Upper lobe of left lung (tissue), 6 donors: ENCODE results near the gene ZDHHC8. TPM values are rescaled to one million over a fixed set of nuclear protein-coding genes. Genes with fewer than 3 reads are reported as not detected.
A peak's percentile ranks its signal among the peaks of the same experiment; 100 is the strongest.

ENCODE experiments used
- ATAC-seq, 2 donors: fragments of 200-7000 bp; cut with Tn5 transposase; one replicate each; pipeline ENCODE4 v1.9.1; 2022; ENCODE audit warnings: mild to moderate bottlenecking in 2 of 2, moderate library complexity in 2 of 2; ENCODE audit not compliant: low FRiP score in 2 of 2
- DNase-seq, 2 donors: peaks; one replicate each; pipeline ENCODE4 v3.0.0-alpha.2; 2019 to 2020
- H3K27ac ChIP-seq, 4 donors: fragments of 200-600 bp; sonication (generic); one replicate each; pipeline ENCODE4 v1.5.1; 2016 to 2019
- H3K27me3 ChIP-seq, 4 donors: fragments of 200-600 bp; sonication (generic); one replicate each; pipeline ENCODE4 v1.5.1; 2017 to 2019
- H3K36me3 ChIP-seq, 4 donors: fragments of 200-600 bp; sonication (generic); one replicate each; pipeline ENCODE4 v1.5.1; 2016 to 2019
- H3K4me1 ChIP-seq, 4 donors: fragments of 200-600 bp; sonication (generic); one replicate each; pipeline ENCODE4 v1.5.1; 2018 to 2019
- H3K4me3 ChIP-seq, 4 donors: fragments of 200-600 bp; sonication (generic); one replicate each; pipeline ENCODE4 v1.5.1; 2017 to 2019; ENCODE audit warnings: mild to moderate bottlenecking in 2 of 4, moderate library complexity in 1 of 4
- H3K9me3 ChIP-seq, 4 donors: fragments of 200-600 bp; sonication (generic); one replicate each; pipeline ENCODE4 v1.5.1; 2018 to 2019
- EP300 ChIP-seq, 4 donors: sonication (generic); formaldehyde crosslinking; IDR thresholded peaks; one replicate each; pipeline ENCODE4 v1.5.1; 2017; ENCODE audit warnings: antibody characterized with exemption in 4 of 4, control low read depth in 2 of 4
- POLR2A ChIP-seq, 4 donors: fragments of 450-650 bp; IDR thresholded peaks; one replicate each; pipeline ENCODE4 v1.5.1; 2016 to 2017; ENCODE audit warnings: antibody characterized with exemption in 4 of 4, mild to moderate bottlenecking in 2 of 4
- POLR2AphosphoS5 ChIP-seq, 2 donors: sonication (generic); formaldehyde crosslinking; IDR thresholded peaks; one replicate each; pipeline ENCODE4 v1.5.1; 2017; ENCODE audit warnings: antibody characterized with exemption in 2 of 2
- WGBS, 2 donors: methylation state at CpG; one replicate each; pipeline ENCODE4 v1.1.5; 2017 to 2018; 5-methylcytosine and 5-hydroxymethylcytosine counted together
- total RNA-seq, 6 donors: library from RNA; depleted of rRNA in 4 of 6; stranded (reverse); fragments of >200 nt in 4 of 6; gene quantifications; one replicate each; pipeline versions ENCODE4 v1.1.0 to v1.2.1, GENCODE V29; 2016 to 2021
- TF ChIP-seq, protein P1 (sequence below), 6 experiments: fragments of 450-650 bp in 4 of 6; fragments of 200-600 bp in 2 of 6; sonication (generic) in 2 of 6; IDR thresholded peaks; one replicate each; pipeline ENCODE4 v1.5.1; 2016 to 2019; ENCODE audit warnings: antibody characterized with exemption in 6 of 6
- donor health status: DM: no; HTN: no; CAD: no; lungs with moderate emphysema.
- donor health status: DM: no; HTN: yes; CAD: no; lungs with severe emphysema.

ZDHHC8 gene
- total RNA-seq, 6 donors from 2014 or later, result 19.5 to 87.1 (median 63.9) TPM

GRCh38 chr22:20176421-20177085 lies 44.9 kb downstream of the ZDHHC8 start:
- WGBS, 2 donors, result 74 to 77% methylated on average over 16 to 17 of the region's 17 CpGs
- peak in 1 of 2 donors; percentile 50 for DNase-seq
- no peaks in the 10 kb centered on the region for H3K36me3 ChIP-seq
- no peak for TF ChIP-seq EP300 (IDR thresholded peaks at IDR 0.05)
- TF ChIP-seq POLR2AphosphoS5 (IDR thresholded peaks at IDR 0.05), result no peak
- TF ChIP-seq, protein P1, sequence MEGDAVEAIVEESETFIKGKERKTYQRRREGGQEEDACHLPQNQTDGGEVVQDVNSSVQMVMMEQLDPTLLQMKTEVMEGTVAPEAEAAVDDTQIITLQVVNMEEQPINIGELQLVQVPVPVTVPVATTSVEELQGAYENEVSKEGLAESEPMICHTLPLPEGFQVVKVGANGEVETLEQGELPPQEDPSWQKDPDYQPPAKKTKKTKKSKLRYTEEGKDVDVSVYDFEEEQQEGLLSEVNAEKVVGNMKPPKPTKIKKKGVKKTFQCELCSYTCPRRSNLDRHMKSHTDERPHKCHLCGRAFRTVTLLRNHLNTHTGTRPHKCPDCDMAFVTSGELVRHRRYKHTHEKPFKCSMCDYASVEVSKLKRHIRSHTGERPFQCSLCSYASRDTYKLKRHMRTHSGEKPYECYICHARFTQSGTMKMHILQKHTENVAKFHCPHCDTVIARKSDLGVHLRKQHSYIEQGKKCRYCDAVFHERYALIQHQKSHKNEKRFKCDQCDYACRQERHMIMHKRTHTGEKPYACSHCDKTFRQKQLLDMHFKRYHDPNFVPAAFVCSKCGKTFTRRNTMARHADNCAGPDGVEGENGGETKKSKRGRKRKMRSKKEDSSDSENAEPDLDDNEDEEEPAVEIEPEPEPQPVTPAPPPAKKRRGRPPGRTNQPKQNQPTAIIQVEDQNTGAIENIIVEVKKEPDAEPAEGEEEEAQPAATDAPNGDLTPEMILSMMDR (IDR thresholded peaks at IDR 0.05), result no peak
- H3K9me3 ChIP-seq, result no peaks in the 10 kb centered on the region
- no peak for ATAC-seq
- H3K4me1 ChIP-seq, result no peaks in the 10 kb centered on the region
- no peaks in the 10 kb centered on the region for H3K27me3 ChIP-seq
- no peak overlapping the region for H3K27ac ChIP-seq
- H3K4me3 ChIP-seq, result no peak overlapping the region

DNA sequence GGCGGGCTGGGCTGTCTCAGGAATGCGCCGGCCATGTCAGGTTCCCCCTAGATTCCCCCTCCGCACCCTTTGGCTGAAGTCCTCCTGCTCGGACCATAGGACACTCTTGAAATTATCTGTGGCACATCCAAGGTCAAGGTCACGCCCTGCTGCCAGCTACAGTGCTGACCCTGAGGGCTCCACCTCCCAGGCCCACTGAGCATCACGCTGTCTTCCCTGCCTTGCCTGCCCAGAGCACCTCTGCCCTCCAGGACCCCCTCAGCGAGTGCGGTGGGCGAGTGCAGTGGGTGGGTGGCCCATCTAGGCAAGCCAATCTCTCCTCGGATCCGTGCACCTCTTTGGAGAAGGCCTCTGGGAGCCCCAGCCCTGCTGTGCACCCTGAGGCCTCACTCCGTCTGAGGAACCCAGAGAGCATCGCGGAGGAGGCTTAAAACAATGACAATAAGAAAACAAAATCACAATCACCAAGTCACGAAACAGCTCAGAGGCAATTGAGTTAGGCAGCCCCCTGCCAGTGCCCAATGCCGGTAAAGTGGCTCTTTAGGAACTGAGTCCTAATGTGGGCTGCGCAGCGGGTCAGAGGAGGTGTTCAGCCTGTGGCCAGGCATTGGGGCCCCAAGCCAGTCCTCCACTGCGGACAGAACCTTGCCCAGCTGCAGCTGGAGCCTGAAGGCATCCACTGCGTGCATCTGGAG lies 45.8 kb downstream of the ZDHHC8 start:
- no peak for ATAC-seq
- Histone ChIP-seq H3K4me1 (no peaks in the 10 kb centered on the region), H3K27me3 (no peaks in the 10 kb centered on the region), H3K4me3 (no peak overlapping the region), H3K27ac (no peak overlapping the region), H3K36me3 (no peaks in the 10 kb centered on the region), H3K9me3 (no peaks in the 10 kb centered on the region)
- TF ChIP-seq, protein P1 (IDR thresholded peaks at IDR 0.05), result no peak
- TF ChIP-seq POLR2A (IDR thresholded peaks at IDR 0.05) (no peak), EP300 (IDR thresholded peaks at IDR 0.05) (no peak), POLR2AphosphoS5 (IDR thresholded peaks at IDR 0.05) (no peak)
- DNase-seq, result peak in 1 of 2 donors; percentile 38
- 73 to 93% methylated on average over 18 to 19 of the region's 21 CpGs for WGBS, 2 donors

DNA sequence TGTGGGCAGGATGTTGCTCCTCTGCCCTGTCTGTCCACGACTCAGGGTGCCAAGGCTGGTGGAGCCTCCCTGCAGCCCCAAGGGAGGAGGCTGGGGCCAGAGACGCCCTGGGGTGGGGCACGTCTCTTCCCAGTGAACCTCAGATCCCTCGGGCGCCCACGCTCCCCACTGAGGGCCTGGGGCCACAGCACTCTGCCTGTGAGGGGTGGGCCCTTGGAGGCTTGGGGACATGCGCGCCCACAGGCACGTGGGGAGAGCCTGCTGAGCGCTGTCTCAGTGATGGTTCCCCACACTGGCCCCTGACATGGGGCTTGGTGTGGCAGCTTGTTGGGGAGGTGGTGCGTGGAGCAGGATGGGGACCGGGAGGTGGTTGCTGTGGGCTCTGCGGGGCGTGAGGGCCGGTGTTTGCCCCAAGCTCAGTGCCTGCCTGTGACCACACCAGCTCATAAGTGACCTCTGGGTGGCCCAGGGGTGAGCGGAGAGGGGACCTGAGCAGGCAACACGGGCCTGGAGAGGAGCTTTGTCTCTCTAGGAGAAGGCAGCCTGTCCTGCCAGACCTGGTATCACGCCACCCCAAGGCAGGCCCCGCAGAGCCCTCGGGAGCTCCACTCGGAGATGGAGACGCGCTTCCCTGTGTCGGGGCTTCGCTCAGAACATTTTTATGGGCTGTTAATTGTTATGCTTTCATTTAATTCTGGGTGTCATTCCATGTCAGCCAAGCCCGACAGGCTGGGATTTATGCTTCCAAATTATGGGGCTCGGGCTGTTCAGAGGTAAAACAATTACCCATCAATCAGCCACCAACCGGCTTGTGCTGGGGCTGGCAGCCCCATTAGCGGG lies 46.7 kb downstream of the ZDHHC8 start:
- peak in 1 of 2 donors; percentile 61 for DNase-seq
- H3K36me3 ChIP-seq, result no peaks in the 10 kb centered on the region
- no peaks in the 10 kb centered on the region for H3K9me3 ChIP-seq
- WGBS, 2 donors, result 82 to 87% methylated on average over 9 to 28 of the region's 29 CpGs
- H3K27ac ChIP-seq, result no peak overlapping the region
- no peak overlapping the region for H3K4me3 ChIP-seq
- TF ChIP-seq POLR2AphosphoS5 (IDR thresholded peaks at IDR 0.05) (no peak), POLR2A (IDR thresholded peaks at IDR 0.05) (no peak), EP300 (IDR thresholded peaks at IDR 0.05) (no peak)
- TF ChIP-seq, protein P1 (IDR thresholded peaks at IDR 0.05), result no peak
- no peaks in the 10 kb centered on the region for H3K4me1 ChIP-seq
- no peak for ATAC-seq
- H3K27me3 ChIP-seq, result no peaks in the 10 kb centered on the region

GRCh38 chr22:20178915-20179227 lies 47.3 kb downstream of the ZDHHC8 start:
- TF ChIP-seq POLR2A (IDR thresholded peaks at IDR 0.05) (no peak), POLR2AphosphoS5 (IDR thresholded peaks at IDR 0.05) (no peak), EP300 (IDR thresholded peaks at IDR 0.05) (no peak)
- TF ChIP-seq, protein P1 (IDR thresholded peaks at IDR 0.05), result no peak
- H3K4me3 ChIP-seq, result no peak overlapping the region
- DNase-seq (peak in 1 of 2 donors; percentile 60), ATAC-seq (no peak)
- no peak overlapping the region for H3K27ac ChIP-seq
- no peaks in the 10 kb centered on the region for H3K9me3 ChIP-seq
- 83 to 91% methylated on average over 4 to 6 of the region's 10 CpGs for WGBS, 2 donors
- no peaks in the 10 kb centered on the region for H3K36me3 ChIP-seq
- H3K4me1 ChIP-seq, result no peaks in the 10 kb centered on the region
- no peaks in the 10 kb centered on the region for H3K27me3 ChIP-seq
